Sigmoid colon (tissue), 7 donors: ENCODE measurements around the gene EDRF1. TPM values are rescaled to one million over a fixed set of nuclear protein-coding genes. Genes with fewer than 3 reads are reported as not detected.

Experiments
- DNase-seq: peaks from one replicate; pipeline ENCODE4 v3.0.0-alpha.2; 2019
- H3K27ac ChIP-seq, 4 donors: fragments of 200-600 bp; sonication (generic); one replicate each; pipeline ENCODE4 v1.5.1; 2016 to 2019; ENCODE audit warnings: mild to moderate bottlenecking in 1 of 4
- H3K27me3 ChIP-seq, 3 donors: fragments of 200-600 bp; sonication (generic); one replicate each; pipeline ENCODE4 v1.5.1; 2019; ENCODE audit warnings: mild to moderate bottlenecking in 1 of 3
- H3K36me3 ChIP-seq, 4 donors: fragments of 200-600 bp; sonication (generic); one replicate each; pipeline ENCODE4 v1.5.1; 2016 to 2019
- H3K4me1 ChIP-seq, 4 donors: fragments of 200-600 bp; sonication (generic); one replicate each; pipeline ENCODE4 v1.5.1; 2017 to 2019
- H3K4me3 ChIP-seq, 4 donors: fragments of 200-600 bp; sonication (generic); one replicate each; pipeline ENCODE4 v1.5.1; 2017 to 2019; ENCODE audit warnings: mild to moderate bottlenecking in 2 of 4, moderate library complexity in 1 of 4
- H3K9me3 ChIP-seq, 4 donors: fragments of 200-600 bp in 3 of 4; sonication (generic) in 3 of 4; one replicate each; pipeline versions ENCODE4 v1.5.1 to v1.6.1; 2013 to 2019
- CTCF ChIP-seq, 4 experiments: fragments of 450-650 bp in 3 of 4; fragments of 200-600 bp in 1 of 4; IDR thresholded peaks; one replicate each; pipeline ENCODE4 v1.5.1; 2016 to 2019; ENCODE audit warnings: antibody characterized with exemption in 4 of 4, mild to moderate bottlenecking in 3 of 4, moderate library complexity in 2 of 4
- EP300 ChIP-seq, 4 donors: sonication (generic); formaldehyde crosslinking; IDR thresholded peaks; one replicate each; pipeline ENCODE4 v1.6.1; 2017; ENCODE audit warnings: antibody characterized with exemption in 4 of 4
- POLR2A ChIP-seq, 2 donors: fragments of 450-650 bp; IDR thresholded peaks; one replicate each; pipeline ENCODE4 v1.6.1; 2016; ENCODE audit warnings: antibody characterized with exemption in 2 of 2, mild to moderate bottlenecking in 2 of 2, moderate library complexity in 2 of 2
- POLR2AphosphoS5 ChIP-seq, 4 donors: sonication (generic); formaldehyde crosslinking; IDR thresholded peaks; one replicate each; pipeline ENCODE4 v1.6.1; 2017; ENCODE audit warnings: antibody characterized with exemption in 4 of 4
- WGBS, 2 donors: extraction: QIAGEN DNeasy Blood & Tissue Kit; methylation state at CpG; one replicate each; pipeline ENCODE4 v1.1.7; 2013; 5-methylcytosine and 5-hydroxymethylcytosine counted together
- intact Hi-C: fragments of 100-400 bp; cut with DNase I; formaldehyde crosslinking; loops from one replicate; pipeline ENCODE4 v1.15.1; 2023
- polyA plus RNA-seq, 3 donors: library from polyadenylated mRNA; stranded (reverse); fragments of 200-250 nt; gene quantifications; one replicate each; pipeline ENCODE4 v1.2.3, GENCODE V29; 2013
- total RNA-seq, 4 donors: library from RNA; depleted of rRNA; stranded (reverse); fragments of >200 nt; gene quantifications; one replicate each; pipeline ENCODE4 v1.1.0, GENCODE V29; 2016
- donor health status: healthy with polysubstance abuse.
- donor health status: Bipolar disorder and iron deficiency.
- donor health status: healthy.

The EDRF1 gene
- total and polyA plus RNA-seq, 7 donors, result 3.7 to 20.8 (median 16.1) TPM

- Histone ChIP-seq H3K36me3 (peaks cover 8 to 100% (median 54%) of the 10 kb centered on the region in 4 donors), H3K4me1 (no peaks in the 10 kb centered on the region), H3K4me3 (no peak overlapping the region), H3K27me3 (no peaks in the 10 kb centered on the region), H3K27ac (no peak overlapping the region), H3K9me3 (no peaks in the 10 kb centered on the region)
- WGBS, 2 donors, result 89 to 96% methylated on average over 1 of the region's 1 CpG
- TF ChIP-seq EP300 (IDR thresholded peaks at IDR 0.05) (no peak), POLR2AphosphoS5 (IDR thresholded peaks at IDR 0.05) (no peak), POLR2A (IDR thresholded peaks at IDR 0.05) (no peak), CTCF (IDR thresholded peaks at IDR 0.05) (no peak)
- no peak for DNase-seq
- intact Hi-C loops, result no loop called here
These were observed 15.3 kb downstream of the EDRF1 start for GRCh38 chr10:125734823-125735222.

GRCh38 chr10:125738206-125738605, 18.7 kb downstream of the EDRF1 start:
- intact Hi-C loops, result no loop called here
- DNase-seq, result no peak

GRCh38 chr10:125739994-125740679, 20.6 kb downstream of the EDRF1 start:
- Histone ChIP-seq H3K9me3 (no peaks in the 10 kb centered on the region), H3K4me3 (no peak overlapping the region), H3K27me3 (no peaks in the 10 kb centered on the region), H3K36me3 (peaks cover 13 to 100% (median 49%) of the 10 kb centered on the region in 4 donors), H3K4me1 (no peaks in the 10 kb centered on the region), H3K27ac (no peak overlapping the region)
- no peak for DNase-seq
- no peak for TF ChIP-seq POLR2A (IDR thresholded peaks at IDR 0.05)
- no peak for TF ChIP-seq EP300 (IDR thresholded peaks at IDR 0.05)
- no peak for TF ChIP-seq POLR2AphosphoS5 (IDR thresholded peaks at IDR 0.05)
- no peak for TF ChIP-seq CTCF (IDR thresholded peaks at IDR 0.05)
- 94 to 96% methylated on average over 7 of the region's 7 CpGs for WGBS, 2 donors
- intact Hi-C loops, result no loop called here

More at GRCh38 chr10:125738206-125738605, 18.7 kb downstream of the EDRF1 start:
- no peak for TF ChIP-seq POLR2AphosphoS5 (IDR thresholded peaks at IDR 0.05)
- no peak for TF ChIP-seq CTCF (IDR thresholded peaks at IDR 0.05)
- TF ChIP-seq POLR2A (IDR thresholded peaks at IDR 0.05), result no peak
- no peak for TF ChIP-seq EP300 (IDR thresholded peaks at IDR 0.05)
- Histone ChIP-seq H3K4me1 (no peaks in the 10 kb centered on the region), H3K27ac (no peak overlapping the region), H3K9me3 (no peaks in the 10 kb centered on the region), H3K27me3 (no peaks in the 10 kb centered on the region), H3K36me3 (peaks cover 13 to 100% (median 48%) of the 10 kb centered on the region in 4 donors), H3K4me3 (no peak overlapping the region)
- 94 to 95% methylated on average over 5 of the region's 5 CpGs for WGBS, 2 donors

GRCh38 chr10:125742465-125742864, 23.0 kb downstream of the EDRF1 start:
- Histone ChIP-seq H3K9me3 (no peaks in the 10 kb centered on the region), H3K27ac (no peak overlapping the region), H3K4me3 (no peak overlapping the region), H3K36me3 (peaks cover 8 to 100% (median 40%) of the 10 kb centered on the region in 4 donors), H3K27me3 (no peaks in the 10 kb centered on the region), H3K4me1 (no peaks in the 10 kb centered on the region)
- intact Hi-C loops, result no loop called here
- TF ChIP-seq POLR2A (IDR thresholded peaks at IDR 0.05), result no peak
- no peak for TF ChIP-seq POLR2AphosphoS5 (IDR thresholded peaks at IDR 0.05)
- no peak for TF ChIP-seq EP300 (IDR thresholded peaks at IDR 0.05)
- TF ChIP-seq CTCF (IDR thresholded peaks at IDR 0.05), result no peak
- DNase-seq, result no peak
- 58 to 71% methylated on average over 2 of the region's 2 CpGs for WGBS, 2 donors
